IPS-18c (cell line): ENCODE data around the gene KCNJ14.

Experiments
- H3K4me3 ChIP-seq: 2 replicates; pipeline ENCODE4 v1.7.0; 2013; ENCODE audit warnings: low read depth, mild to moderate bottlenecking, low read length, moderate library complexity; ENCODE audit not compliant: insufficient read depth
- H3K9me3 ChIP-seq: one replicate; pipeline ENCODE4 v1.6.1; 2013; ENCODE audit warnings: mild to moderate bottlenecking, low read length, moderate library complexity; ENCODE audit not compliant: control insufficient read depth, insufficient read depth

The KCNJ14 gene

DNA sequence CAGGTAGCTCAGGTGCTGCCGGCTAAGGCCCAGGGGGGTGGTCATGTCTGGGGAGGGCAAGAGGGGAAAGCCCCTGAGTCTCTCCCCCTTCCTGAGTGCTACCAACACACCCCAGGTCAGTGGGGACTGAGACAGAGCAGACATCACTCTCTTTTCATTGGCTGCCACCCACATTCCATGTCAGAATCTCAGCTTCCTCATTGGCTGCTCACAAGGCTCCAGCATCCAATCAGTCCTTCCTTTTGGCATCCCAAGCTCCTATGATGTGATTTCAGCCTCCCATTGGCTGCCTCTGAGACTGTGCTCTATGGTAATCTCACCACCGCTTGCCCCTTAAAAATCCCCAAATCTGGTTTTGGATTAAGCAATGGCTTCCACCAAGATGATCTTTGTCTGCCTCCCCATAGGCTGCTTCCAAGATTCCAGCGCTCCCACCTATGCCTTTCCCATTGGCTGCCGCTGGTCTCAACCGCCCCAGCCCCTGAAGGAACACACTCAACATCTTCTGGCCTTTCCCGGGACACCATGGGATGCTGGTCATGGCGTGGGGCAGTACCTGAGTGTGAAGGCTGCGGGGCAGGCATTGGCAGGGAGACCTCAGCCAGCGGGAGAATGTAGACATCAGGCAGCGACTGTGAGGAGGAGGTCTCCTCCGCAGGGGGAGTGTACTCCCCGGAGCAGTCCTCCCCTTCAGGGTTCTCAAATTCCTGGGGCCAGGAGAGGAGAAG is 54.3 kb downstream of the KCNJ14 start:
- Histone ChIP-seq H3K4me3 (peak overlapping the region; percentile 51; the same call in 1 of the 2 replicates), H3K9me3 (no peaks in the 10 kb centered on the region)

DNA sequence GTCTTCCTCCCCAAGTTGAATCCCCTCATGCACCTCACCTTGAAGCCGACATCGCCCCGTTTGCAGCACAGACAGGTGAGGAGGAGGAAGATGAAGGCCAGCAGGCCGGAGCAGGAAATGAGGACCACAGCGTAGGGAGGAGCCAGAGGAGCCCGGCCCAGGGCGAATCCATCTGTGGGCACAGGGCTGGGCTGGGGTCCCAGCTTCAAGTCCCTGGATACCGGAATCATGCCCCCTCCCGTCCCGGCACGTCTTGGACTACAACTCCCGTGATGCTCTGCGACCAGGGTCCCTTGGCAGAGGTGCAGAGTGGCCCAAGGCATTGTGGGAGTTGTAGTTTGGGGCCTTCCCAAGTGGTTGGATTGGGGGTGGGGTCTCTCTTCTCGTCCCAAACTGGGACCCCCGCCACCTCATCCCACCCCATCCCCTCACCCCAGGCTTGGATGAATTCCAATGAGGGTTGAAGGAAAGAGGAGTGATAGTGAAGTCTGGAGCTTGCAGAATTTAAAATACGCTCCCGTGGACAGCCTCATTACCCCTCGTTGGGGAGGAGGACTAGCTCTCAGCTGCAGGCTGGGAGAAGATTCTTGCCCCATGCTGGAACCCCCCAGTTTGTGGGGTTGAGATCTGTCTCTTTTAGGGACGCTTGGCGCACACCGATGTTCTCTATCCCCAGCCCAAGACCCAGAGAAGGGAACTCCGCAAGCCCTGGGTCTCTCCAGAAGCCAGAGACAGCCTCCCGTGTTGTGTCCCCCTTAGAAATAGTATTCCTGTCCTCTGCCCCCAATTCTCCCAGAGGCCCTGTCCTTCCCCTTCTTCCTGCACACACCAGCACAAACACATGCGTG is 55.3 kb downstream of the KCNJ14 start:
- H3K4me3 ChIP-seq: peak overlapping the region; percentile 51

DNA sequence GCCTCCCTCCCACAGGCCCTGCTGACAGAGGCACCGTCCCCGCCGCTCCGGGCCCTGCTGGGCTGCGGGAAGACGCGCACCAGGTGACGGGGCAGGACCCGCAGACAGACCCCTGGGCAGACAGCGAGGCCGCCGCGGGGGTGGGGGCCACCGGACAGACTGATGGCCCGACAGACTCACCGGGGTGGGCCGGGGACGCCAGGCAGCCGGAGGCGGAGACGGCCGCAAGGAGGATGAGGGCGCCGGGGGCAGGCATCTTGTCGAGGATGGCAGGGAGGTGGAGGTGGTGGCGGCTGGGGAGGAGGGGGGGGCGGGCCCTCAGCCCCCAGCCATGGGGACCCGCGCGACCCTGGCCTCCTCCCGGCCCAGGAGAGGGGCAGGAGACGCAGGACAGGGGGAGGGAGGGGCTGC is 56.0 kb downstream of the KCNJ14 start:
- no peaks in the 10 kb centered on the region for H3K9me3 ChIP-seq
- peak overlapping the region; percentile 51; the same call in 1 of the 2 replicates for H3K4me3 ChIP-seq

More for the DNA sequence above, 55.3 kb downstream of the KCNJ14 start:
- no peaks in the 10 kb centered on the region for H3K9me3 ChIP-seq

DNA sequence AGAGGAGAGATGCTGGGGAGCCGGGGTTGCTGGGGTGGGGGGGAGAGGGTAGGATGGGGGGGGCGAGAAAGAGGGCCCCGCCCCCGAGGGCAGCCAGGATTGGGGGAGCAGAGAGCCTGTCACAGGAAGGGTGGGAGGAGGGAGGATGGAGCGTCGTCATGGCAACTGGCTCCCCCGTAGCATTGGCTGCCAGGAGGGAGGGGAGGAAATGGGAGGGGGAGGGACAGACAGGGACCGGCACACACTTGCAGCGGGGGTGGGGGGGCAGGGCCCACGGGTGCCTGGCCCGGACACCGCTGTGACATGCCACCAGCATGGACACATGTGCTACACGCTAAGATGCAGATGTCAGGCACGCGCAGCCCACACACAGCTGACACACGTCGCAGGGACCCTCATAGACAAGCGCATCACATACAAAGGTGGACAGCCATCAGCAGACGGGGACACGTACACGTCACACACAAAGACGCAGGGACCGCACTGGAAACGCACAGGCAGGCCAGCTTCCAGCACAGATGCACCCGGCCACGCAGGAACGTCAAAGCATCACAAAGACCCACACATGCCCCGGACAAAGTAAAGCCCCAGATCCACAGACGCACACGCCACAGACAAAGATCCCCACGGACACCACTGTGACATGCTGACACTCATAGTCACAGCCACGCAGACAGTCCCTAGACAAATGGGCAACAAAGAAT is 56.6 kb downstream of the KCNJ14 start, which contains the start of gene LMTK3:
TSS of gene LMTK3 (minus strand) at position 36 of the 704 bp plus-strand sequence. CDS start 259 bp downstream, outside the sequence.
- H3K9me3 ChIP-seq: no peaks in the 10 kb centered on the region
- peak within 1 kb of the TSS; percentile 51 for H3K4me3 ChIP-seq

DNA sequence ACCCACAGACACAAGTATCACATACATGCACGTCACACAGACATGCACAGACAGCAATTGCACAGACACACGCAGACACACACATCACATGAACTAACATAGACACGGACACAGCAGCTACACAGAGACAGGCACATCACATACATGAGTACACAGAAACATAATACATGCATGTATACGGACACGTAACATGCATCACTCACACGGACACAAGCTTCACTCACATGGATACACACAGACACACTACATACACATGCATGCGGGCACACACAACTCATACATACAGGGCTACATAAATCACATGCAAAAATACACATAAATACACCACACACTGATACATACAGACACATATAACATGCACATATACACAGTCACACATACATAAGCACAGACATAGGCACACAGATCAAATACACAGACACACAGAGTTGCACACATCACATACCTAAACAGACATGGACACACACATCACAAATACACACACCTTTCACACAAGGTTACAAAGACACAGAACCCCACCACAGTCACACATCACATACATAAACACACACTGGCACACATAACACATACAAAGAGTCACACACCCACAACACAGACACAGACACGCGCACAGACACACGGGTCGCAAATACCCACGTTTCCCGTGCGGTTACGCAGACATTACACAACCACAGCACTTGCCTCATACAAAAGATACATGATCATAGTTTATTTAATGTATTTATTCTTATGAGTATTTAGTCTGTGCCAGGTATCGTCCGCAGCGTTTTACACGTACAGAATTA is 57.3 kb downstream of the KCNJ14 start:
- H3K4me3 ChIP-seq: peak overlapping the region; percentile 81; the same call in 1 of the 2 replicates
- no peaks in the 10 kb centered on the region for H3K9me3 ChIP-seq

DNA sequence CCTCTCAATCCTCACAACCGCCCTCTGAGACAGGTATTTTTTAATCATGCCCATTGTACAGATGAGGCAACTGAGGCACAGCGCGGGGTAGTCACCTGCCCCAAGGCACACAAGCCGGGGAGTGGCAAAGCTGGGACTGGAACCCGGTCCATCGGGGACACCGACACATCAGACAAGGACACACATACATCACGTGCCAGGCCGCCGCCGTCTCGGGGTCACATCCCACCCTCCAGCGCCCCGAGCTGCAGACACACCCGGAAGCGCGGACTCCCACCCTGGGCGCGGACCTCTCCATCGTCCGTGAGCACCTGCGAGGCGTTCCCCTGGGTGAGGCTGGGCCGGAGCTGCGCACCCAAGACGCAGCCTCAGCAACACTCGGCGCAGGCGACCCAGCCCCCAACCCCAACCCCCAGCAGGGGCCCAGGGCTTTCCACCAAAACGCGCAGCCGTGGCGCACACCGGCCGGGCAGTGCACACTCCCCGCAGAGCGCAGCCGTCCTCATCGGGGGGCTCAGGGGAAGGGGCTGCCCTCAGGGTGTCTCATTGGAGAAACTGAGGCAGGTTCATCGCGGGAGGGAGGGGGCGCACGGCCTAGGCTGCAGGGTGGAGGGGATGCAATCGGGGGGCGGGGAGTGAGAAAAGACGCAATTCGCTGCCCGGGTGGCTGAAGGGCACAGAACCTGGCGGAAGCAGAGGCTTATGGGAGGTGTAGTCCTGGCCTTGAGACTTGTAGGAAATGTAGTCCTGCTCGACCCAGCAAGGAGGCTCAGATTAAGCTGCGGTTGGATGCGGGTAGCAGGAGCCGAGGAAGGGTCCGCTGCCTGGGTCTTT is 58.1 kb downstream of the KCNJ14 start:
- H3K4me3 ChIP-seq: peak overlapping the region; percentile 81
- no peaks in the 10 kb centered on the region for H3K9me3 ChIP-seq

DNA sequence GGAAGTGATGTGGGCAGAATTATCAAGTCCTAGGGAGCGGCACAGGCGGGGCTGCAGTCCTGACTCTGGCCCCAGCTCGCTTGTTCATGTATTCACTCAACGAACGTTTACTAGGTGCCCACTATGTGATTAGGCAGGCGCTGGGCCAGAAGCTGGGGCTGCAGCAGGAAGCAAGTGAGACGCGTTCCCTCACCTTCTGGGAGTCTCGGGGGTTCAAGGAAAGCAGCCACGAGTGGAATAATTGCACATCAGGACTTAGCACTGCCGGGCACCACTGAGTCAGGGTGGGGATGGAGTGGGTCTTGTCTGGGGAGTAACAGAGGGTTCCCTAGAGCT is 58.7 kb downstream of the KCNJ14 start:
- H3K4me3 ChIP-seq: peak overlapping the region; percentile 2; the same call in 1 of the 2 replicates

DNA sequence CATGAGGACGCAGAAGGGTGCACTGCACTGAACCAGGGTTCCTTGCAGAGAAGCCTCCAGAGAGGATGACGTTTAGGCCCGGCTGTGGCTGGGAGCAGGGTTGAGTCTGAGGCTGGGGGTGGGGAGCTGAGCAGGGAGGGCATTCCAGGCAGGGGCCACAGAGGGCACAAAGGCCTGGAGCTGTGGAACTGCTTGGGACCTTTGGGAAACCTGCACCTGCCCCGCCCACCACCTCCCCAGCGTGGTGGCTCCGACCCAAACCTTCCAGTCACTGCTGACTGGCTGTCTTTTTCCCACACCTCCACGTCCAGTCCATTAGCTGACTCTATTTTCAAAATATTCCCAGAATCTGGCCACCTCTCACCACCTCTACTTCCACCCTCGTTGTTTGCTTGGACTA is 61.2 kb downstream of the KCNJ14 start:
- Histone ChIP-seq H3K4me3 (no peak overlapping the region), H3K9me3 (no peaks in the 10 kb centered on the region)

More for the DNA sequence above, 58.7 kb downstream of the KCNJ14 start:
- no peaks in the 10 kb centered on the region for H3K9me3 ChIP-seq
